Liver (tissue), 3 donors: ENCODE results near the gene PEX7.

Experiments used
- CTCF ChIP-seq: fragments of 150-350 bp; IDR thresholded peaks from 2 replicates; pipeline ENCODE4 v1.5.1; 2017; ENCODE audit warnings: improper control_type of control experiment, low read depth, low read length; ENCODE audit not compliant: missing input control
- FOXA1 ChIP-seq: IDR thresholded peaks from 2 replicates; pipeline ENCODE4 v1.6.1; 2016; ENCODE audit warnings: antibody characterized with exemption
- FOXA2 ChIP-seq: IDR thresholded peaks from 2 replicates; pipeline ENCODE4 v1.6.1; 2016; ENCODE audit warnings: antibody characterized with exemption
- HNF4G ChIP-seq: IDR thresholded peaks from 2 replicates; pipeline ENCODE4 v1.6.1; 2016; ENCODE audit warnings: antibody characterized with exemption
- JUND ChIP-seq, 2 donors: IDR thresholded peaks; 2 replicates each; pipeline ENCODE4 v1.6.1; 2016; ENCODE audit warnings: antibody characterized with exemption in 2 of 2
- MAX ChIP-seq: IDR thresholded peaks from 2 replicates; pipeline ENCODE4 v1.6.1; 2016; ENCODE audit warnings: antibody characterized with exemption
- RAD21 ChIP-seq, 2 donors: IDR thresholded peaks; 2 replicates each; pipeline ENCODE4 v1.6.1; 2016; ENCODE audit warnings: antibody characterized with exemption in 2 of 2, mild to moderate bottlenecking in 2 of 2
- REST ChIP-seq: IDR thresholded peaks from 2 replicates; pipeline ENCODE4 v1.6.1; 2016; ENCODE audit warnings: antibody characterized with exemption, mild to moderate bottlenecking
- RXRA ChIP-seq, 2 donors: IDR thresholded peaks; 2 replicates each; pipeline ENCODE4 v1.6.1; 2017 to 2018; ENCODE audit warnings: antibody characterized with exemption in 2 of 2, mild to moderate bottlenecking in 1 of 2
- SP1 ChIP-seq: IDR thresholded peaks from 2 replicates; pipeline ENCODE4 v1.6.1; 2018; ENCODE audit warnings: antibody characterized with exemption, mild to moderate bottlenecking
- TAF1 ChIP-seq: conservative IDR thresholded peaks from 2 replicates; pipeline ENCODE4 v1.6.1; 2016; ENCODE audit warnings: antibody characterized with exemption, mild to moderate bottlenecking
- YY1 ChIP-seq: IDR thresholded peaks from 2 replicates; pipeline ENCODE4 v1.6.1; 2016; ENCODE audit warnings: antibody characterized with exemption, mild to moderate bottlenecking
- donor health status: healthy.
- donor health status: healthy.

- TF ChIP-seq FOXA2 (no peak), RXRA (IDR thresholded peaks at IDR 0.05) (no peak), CTCF (no peak), HNF4G (no peak), TAF1 (no peak), REST (no peak), YY1 (no peak), FOXA1 (no peak), RAD21 (IDR thresholded peaks at IDR 0.05) (no peak), SP1 (no peak), MAX (no peak), JUND (IDR thresholded peaks at IDR 0.05) (no peak)
These were observed 78.9 kb downstream of the PEX7 start for GRCh38 chr6:136901212-136901784.
